Activated gamma-delta T cell treated with anti-CD3 and anti-CD28 coated beads, Interleukin-2, amount 50 U/mL, for 16 hours (primary cell): ENCODE measurements around the gene ATP8A2.

Experiments
- DNase-seq: peaks from one replicate; pipeline ENCODE4 v3.0.0-alpha.2; 2020; ENCODE audit warnings: low read depth

The ATP8A2 gene

DNA sequence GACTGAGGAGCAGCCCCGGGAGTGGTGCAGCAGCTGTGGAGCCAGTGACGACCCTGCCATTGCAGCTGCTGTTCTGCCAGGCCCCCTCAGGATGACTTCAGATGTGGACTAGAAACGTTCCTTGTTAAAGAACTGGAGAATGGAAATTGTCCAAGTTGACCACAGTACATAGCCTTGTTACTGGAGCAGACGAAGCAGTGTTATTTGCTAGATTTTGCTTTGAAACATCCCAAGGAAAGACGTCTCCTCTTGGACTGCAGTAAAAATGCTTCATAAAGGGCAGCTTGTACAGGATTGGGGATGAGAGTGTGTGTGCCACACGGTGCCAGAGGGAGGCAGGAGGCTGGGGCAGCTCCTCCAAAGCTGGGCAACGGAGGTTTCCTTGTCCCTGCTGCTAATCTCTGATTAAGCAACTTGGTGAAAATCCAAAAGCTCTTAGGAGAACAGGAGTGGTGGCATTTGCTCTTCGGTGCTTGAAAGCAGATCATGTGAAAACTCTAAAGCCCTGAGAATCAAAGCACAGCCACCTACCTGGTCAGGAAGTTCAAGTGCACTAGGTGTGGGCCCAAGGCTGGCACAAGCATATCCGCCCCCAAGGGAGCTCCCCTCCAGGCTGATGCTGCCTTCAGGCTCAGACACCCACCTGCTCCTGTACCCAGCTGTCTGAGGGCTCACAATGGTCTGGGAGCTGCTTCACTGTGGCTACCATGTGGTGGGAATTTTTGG is 645.6 kb downstream of the ATP8A2 start:
- DNase-seq = no peak

DNA sequence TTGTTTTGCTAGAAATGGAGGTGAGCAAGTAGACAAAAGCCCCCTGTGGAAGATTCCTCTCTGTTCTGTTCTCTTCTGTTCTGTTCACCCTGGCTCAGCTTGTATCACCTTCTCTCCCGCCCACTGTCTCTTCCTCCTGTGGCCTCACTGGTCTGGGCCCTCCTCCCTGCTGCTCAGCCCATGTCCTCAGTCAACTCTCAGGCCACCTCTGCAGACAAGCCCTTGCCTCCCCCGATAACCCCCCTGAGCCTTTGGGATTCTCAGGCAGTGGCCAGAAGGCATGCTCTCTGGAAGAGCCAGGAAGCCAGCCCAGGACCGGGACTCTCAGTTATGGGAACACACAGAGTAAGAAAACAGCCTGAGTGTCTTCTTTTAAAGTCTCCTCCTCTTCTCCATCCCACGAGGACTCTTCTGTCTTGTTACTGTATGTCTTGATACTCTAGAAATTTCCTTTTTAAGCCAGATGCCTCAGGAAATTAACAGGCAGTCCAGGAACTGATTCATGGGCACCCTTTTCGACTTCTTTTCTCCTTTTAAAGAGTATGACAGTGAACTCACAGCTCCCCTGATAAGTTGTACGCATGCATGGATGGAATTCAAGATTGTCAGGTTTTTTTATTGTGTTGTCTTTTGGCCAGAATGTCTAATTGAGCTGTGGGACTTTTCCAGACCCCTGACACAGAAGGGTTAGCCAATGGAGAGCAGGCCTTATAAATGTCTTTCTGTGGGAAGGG is 646.3 kb downstream of the ATP8A2 start:
- DNase-seq = no peak

- DNase-seq = no peak
Measured at GRCh38 chr13:26019251-26019650, 647.5 kb downstream of the ATP8A2 start.

DNA sequence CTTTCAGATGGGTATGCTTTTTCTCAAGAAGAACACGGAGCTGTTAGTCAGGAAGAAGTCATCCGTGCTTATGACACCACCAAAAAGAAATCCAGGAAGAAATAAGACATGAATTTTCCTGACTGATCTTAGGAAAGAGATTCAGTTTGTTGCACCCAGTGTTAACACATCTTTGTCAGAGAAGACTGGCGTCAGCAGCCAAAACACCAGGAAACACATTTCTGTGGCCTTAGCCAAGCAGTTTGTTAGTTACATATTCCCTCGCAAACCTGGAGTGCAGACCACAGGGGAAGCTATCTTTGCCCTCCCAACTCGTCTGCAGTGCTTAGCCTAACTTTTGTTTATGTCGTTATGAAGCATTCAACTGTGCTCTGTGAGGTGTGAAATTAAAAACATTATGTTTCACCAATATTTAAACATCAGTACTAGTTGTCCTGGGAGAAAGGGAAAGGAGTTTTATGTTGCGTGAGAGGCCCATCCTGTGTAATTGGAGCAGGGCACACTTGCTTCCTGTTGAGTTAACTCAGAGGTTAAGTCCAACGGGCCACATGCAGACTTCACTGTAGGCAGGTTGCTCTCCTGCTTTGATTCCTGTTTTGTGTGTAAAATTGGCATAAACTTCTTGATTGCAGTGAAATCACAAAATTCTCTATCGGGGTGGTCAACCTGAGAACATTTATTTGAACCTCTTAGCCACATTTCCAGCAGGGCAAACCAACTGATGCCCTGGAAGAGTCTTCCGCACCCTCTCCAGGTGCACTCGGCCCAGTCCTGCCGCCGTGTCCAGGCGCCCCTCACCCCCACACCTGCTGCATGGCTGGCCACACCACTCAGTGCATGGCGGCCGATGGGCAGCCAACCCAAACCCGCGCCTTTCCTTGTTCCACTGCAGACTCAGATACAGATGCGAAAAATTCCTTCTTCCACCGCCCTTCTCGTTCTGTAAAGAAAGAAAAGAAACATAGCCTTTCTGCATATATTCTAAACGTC is 648.4 kb downstream of the ATP8A2 start:
- DNase-seq = no peak

DNA sequence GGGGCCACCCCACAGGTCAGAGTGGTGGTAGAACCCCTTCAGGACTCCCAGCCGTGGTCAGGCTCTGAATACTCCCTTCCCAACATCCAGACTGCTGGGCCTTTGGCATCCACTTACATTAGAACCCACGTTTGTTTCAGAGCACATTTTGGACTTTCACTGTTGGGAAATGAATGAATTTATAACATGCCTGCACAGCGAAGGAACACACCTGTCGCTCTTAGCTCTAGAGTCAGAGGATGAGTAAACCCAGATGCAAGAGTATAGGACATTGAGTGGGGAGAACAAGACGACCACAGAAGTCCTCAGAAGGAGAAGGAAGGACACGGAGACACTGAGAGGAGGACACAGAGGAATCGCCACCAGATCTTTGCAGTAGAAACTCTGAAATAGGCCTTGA is 649.1 kb downstream of the ATP8A2 start:
- DNase-seq = no peak

DNA sequence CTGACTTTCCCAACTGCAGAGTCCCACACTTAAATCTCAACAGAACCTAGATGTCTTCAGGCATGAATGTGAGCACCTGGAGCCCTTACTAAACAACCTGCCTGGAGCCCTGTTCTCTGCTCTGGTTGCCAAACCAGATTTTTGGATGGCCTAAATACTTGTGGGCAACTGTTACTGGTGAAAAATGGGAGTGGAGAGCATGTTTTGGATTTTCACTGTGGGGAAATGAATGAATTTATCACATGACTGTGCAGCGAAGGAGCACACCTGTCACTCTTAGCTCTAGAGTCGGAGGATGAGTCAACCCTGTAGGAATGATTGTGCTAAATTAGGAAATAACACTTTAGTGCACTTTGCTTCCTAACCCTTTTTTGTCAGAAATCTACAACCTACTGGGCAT is 649.7 kb downstream of the ATP8A2 start:
- no peak for DNase-seq

GRCh38 chr13:26021956-26022355 is 650.2 kb downstream of the ATP8A2 start:
- DNase-seq = no peak

DNA sequence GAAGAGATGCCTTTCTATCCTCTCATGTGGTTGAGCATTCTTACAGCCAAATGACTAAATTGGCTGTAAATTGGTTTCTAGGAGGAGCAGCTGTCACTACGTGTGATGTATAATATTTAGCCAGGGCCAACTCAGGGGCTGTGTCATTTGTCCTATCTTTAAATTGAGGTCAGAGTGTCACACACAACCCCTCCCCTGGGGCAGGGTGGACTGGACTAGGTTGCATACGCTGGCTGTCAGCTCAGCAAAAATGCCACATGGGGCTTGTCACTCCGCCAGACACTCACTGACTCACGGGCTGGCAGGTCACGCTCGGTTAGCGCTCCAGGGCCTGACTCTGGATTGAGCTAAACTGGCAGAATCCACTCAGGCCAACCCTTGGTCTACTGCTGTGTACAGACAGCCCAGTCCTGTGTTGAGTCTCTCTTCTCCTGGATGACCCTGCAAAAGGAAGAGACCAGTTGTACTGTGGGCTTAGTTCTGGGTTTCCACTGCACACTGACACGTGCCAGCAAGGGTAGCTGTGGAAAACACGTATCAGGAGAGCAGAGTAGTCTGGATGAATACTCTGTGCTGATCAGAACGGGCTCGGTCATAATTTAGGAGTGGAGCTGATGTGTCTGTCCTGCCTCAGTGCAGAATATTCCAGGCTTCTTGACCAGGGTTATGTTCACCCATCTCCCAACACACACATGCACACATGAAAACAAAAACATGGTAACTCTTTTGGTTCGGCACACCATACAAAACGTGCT is 650.9 kb downstream of the ATP8A2 start:
- no peak for DNase-seq

DNA sequence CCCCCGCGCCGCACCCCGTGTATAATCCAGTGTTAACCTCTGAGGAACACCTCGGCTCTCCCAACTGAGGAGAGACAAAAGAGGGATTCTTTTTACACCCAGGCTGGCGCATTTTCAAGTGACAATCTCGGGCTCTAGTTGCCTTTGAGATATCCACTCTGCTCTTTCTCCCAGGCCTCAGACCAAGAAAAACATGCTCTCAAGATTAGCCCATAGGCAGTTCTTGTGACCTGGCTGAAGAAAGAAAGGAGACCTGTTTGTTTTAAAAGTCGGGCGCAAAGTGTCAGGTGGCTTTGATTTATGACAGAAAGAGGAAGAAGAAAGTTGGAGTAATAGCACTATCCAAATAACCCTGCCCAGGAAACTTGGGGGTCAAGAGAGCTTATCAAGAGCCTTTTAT is 652.8 kb downstream of the ATP8A2 start:
- no peak for DNase-seq

DNA sequence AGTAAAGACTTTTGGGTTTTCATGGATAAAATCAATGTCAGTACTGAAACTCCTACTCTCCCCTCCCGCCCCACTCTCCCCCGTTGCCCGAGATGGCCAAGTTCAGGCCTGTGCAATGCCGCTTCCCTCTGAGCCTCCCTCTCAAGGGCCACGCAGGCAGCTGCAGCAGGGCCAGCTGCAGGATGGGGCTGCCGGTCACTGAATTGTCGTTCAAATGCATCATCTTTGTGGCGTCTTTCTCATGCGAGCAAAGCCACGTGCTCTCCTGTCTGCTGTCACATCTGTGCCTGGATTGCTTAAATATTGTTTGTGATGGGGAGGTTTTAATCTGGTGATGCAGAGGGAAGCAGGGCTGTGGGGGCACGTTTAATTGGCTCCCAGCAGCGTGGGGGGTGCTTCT is 653.4 kb downstream of the ATP8A2 start:
- no peak for DNase-seq

GRCh38 chr13:26025771-26026170 is 654.0 kb downstream of the ATP8A2 start:
- no peak for DNase-seq

- no peak for DNase-seq
Measured at GRCh38 chr13:26026211-26026610, 654.4 kb downstream of the ATP8A2 start.

GRCh38 chr13:26029581-26030136 is 657.9 kb downstream of the ATP8A2 start:
- no peak for DNase-seq

GRCh38 chr13:26030331-26030730 is 658.6 kb downstream of the ATP8A2 start:
- no peak for DNase-seq

- DNase-seq = no peak
Measured at GRCh38 chr13:26034018-26034417, 662.2 kb downstream of the ATP8A2 start.

DNA sequence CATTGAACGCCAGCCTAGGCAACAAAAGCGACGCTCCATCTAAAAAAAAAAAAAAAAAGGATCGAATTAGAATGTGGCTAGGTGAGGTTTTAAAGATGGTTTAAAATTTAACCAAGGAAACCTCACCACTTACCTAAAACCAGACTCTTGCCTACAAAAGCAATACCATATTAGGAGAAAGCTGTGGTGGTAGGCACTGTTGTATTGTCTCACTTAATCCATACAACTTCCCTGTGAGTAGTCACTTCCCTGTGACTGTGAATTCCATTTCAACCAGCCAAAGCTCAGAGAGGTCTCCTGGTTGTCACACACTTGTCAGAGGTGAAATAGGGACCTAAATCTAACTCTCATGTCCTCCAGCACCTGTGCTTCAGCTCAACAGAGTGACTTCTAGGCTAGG is 664.6 kb downstream of the ATP8A2 start:
- no peak for DNase-seq

- no peak for DNase-seq
Measured at GRCh38 chr13:26037302-26037701, 665.5 kb downstream of the ATP8A2 start.

DNA sequence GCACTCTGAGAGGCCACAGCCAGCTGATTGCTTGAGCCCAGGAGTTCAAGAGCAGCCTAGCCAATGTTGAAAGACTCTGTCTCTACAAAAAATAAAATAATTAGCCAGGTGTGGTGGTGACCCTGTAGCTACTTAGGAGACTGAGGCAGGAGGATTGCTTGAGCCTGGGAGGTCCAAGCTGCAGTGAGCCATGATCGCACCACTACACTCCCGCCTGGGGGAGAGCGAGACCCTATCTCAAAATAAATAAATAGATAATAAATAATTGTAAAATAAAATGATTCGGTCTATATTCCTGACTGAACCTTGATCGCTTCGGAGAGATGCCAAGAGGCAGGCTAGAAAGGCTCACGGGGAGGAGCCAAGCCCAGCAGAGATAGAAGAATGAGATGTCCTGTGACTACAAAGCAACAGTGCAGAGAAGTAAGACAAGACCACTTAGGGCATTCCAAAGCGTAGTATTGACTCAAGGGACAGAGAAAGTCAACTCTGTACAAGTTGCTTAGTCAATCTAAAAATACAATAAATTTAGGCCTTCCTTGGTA is 667.2 kb downstream of the ATP8A2 start:
- DNase-seq = no peak

GRCh38 chr13:26041444-26041843 is 669.7 kb downstream of the ATP8A2 start:
- DNase-seq = no peak

- no peak for DNase-seq
Measured at GRCh38 chr13:26042785-26043184, 671.0 kb downstream of the ATP8A2 start.

- no peak for DNase-seq
Measured at GRCh38 chr13:26045142-26045541, 673.4 kb downstream of the ATP8A2 start.
